Tibial artery (tissue), 4 donors: ENCODE data around the gene FAM120B.

Source experiments
- DNase-seq, 2 donors: peaks; one replicate each; pipeline ENCODE4 v3.0.0-alpha.2; 2019
- H3K27ac ChIP-seq, 2 donors: fragments of 200-600 bp; sonication (generic) in 1 of 2; 1 replicate in 1 of 2; 2 replicates in 1 of 2; pipeline ENCODE4 v1.5.1; 2018 to 2019; ENCODE audit warnings: mild to moderate bottlenecking in 1 of 2
- H3K27me3 ChIP-seq, 2 donors: fragments of 200-600 bp; sonication (generic) in 1 of 2; one replicate each; pipeline versions ENCODE4 v1.5.1 to v1.6.0; 2016 to 2019
- H3K36me3 ChIP-seq, 3 donors: fragments of 200-600 bp; sonication (generic) in 2 of 3; one replicate each; pipeline ENCODE4 v1.5.1; 2016 to 2019; ENCODE audit warnings: mild to moderate bottlenecking in 2 of 3
- H3K4me1 ChIP-seq, 4 donors: fragments of 200-600 bp; sonication (generic) in 2 of 4; 1 replicate in 3 of 4; 2 replicates in 1 of 4; pipeline ENCODE4 v1.5.1; 2016 to 2019
- H3K4me3 ChIP-seq, 2 donors: fragments of 200-600 bp; sonication (generic) in 1 of 2; 1 replicate in 1 of 2; 2 replicates in 1 of 2; pipeline ENCODE4 v1.5.1; 2018 to 2019; ENCODE audit warnings: mild to moderate bottlenecking in 2 of 2
- H3K9me3 ChIP-seq, 3 donors: fragments of 200-600 bp; sonication (generic) in 1 of 3; one replicate each; pipeline ENCODE4 v1.5.1; 2016 to 2019
- CTCF ChIP-seq, 2 experiments: fragments of 200-600 bp in 1 of 2; fragments of 450-650 bp in 1 of 2; IDR thresholded peaks; one replicate each; pipeline ENCODE4 v1.5.1; 2017 to 2019; ENCODE audit warnings: antibody characterized with exemption in 2 of 2, mild to moderate bottlenecking in 1 of 2, moderate library complexity in 1 of 2
- intact Hi-C: fragments of 100-400 bp; cut with DNase I; formaldehyde crosslinking; loops from one replicate; pipeline ENCODE4 v1.15.0; 2023; ENCODE audit warnings: low total_unique reads

Gene FAM120B

GRCh38 chr6:170279977-170280688, 26.4 kb upstream of the FAM120B start:
- H3K27me3 ChIP-seq, result no peaks in the 10 kb centered on the region
- TF ChIP-seq CTCF (IDR thresholded peaks at IDR 0.05), result no peak
- intact Hi-C loops, result no loop called here
- H3K36me3 ChIP-seq, result peaks cover 0 to 27% (median 5%) of the 10 kb centered on the region in 3 donors
- H3K4me3 ChIP-seq, result peak overlapping the region; percentile 22 to 27
- DNase-seq, result no peak
- H3K27ac ChIP-seq, result no peak overlapping the region
- H3K9me3 ChIP-seq, result no peaks in the 10 kb centered on the region
- H3K4me1 ChIP-seq, result peaks cover 0 to 16% (median 12%) of the 10 kb centered on the region in 4 donors

GRCh38 chr6:170280689-170281045, 25.9 kb upstream of the FAM120B start:
- Histone ChIP-seq H3K4me3 (peak overlapping the region; percentile 22 to 27), H3K27me3 (no peaks in the 10 kb centered on the region), H3K4me1 (peaks cover 0 to 16% (median 11%) of the 10 kb centered on the region in 4 donors), H3K27ac (no peak overlapping the region), H3K36me3 (peaks cover 0 to 33% (median 5%) of the 10 kb centered on the region in 3 donors), H3K9me3 (no peaks in the 10 kb centered on the region)
- intact Hi-C loops, result no loop called here
- no peak for TF ChIP-seq CTCF (IDR thresholded peaks at IDR 0.05)
- DNase-seq, result no peak

- Histone ChIP-seq H3K9me3 (no peaks in the 10 kb centered on the region), H3K27ac (no peak overlapping the region), H3K4me3 (no peak overlapping the region), H3K4me1 (peaks cover 0 to 10% (median 3%) of the 10 kb centered on the region in 4 donors), H3K27me3 (peaks cover 0 to under 1% of the 10 kb centered on the region in 2 donors), H3K36me3 (peaks cover 0 to 34% (median 5%) of the 10 kb centered on the region in 3 donors)
- DNase-seq, result no peak
- intact Hi-C loops, result no loop called here
- no peak for TF ChIP-seq CTCF (IDR thresholded peaks at IDR 0.05)
These were observed 24.9 kb upstream of the FAM120B start for GRCh38 chr6:170281331-170282292.

GRCh38 chr6:170282512-170283158, 23.9 kb upstream of the FAM120B start:
- intact Hi-C loops, result no loop called here
- H3K36me3 ChIP-seq, result peaks cover 0 to 34% (median 5%) of the 10 kb centered on the region in 3 donors
- peaks cover 0 to 8% (median 0%) of the 10 kb centered on the region in 4 donors for H3K4me1 ChIP-seq
- no peak overlapping the region for H3K27ac ChIP-seq
- no peaks in the 10 kb centered on the region for H3K9me3 ChIP-seq
- peaks cover 0 to 11% of the 10 kb centered on the region in 2 donors for H3K27me3 ChIP-seq
- no peak overlapping the region for H3K4me3 ChIP-seq
- DNase-seq, result no peak
- TF ChIP-seq CTCF (IDR thresholded peaks at IDR 0.05), result no peak
